Measurements from ENCODE around the gene JMJD8. TPM values are rescaled to one million over a fixed set of nuclear protein-coding genes. Genes with fewer than 3 reads are reported as not detected.
A peak's percentile ranks its signal among the peaks of the same experiment; 100 is the strongest.

JMJD8 gene
- total RNA-seq, 1 experiment from 2014 or later: 121 TPM

GRCh38 chr16:706189-707061 is 22.3 kb upstream of the JMJD8 start:
- ATAC-seq: no peak
- H3K36me3 ChIP-seq (ENCODE audit: control insufficient read depth in 1 of 2, insufficient read depth in 2 of 2, low read length in 2 of 2): no peaks in the 10 kb centered on the region; a peak in 2 of 4 replicates
- H3K9me2 ChIP-seq (ENCODE audit: insufficient read depth): no peaks in the 10 kb centered on the region
- no peak overlapping the region for H3K9ac ChIP-seq (ENCODE audit: low read length)
- H4K20me1 ChIP-seq (ENCODE audit: insufficient read depth): no peaks in the 10 kb centered on the region
- 0 out of 4 replicates have a peak overlapping the region, but pooled peaks of 1 of the 2 experiments have one; percentile 4 for H3K4me3 ChIP-seq (replicated peaks in 1 of 2; ENCODE audit: low read depth in 1 of 2, low read length in 2 of 2)
- intact Hi-C loops (cut with micrococcal nuclease): no loop called here
- no peaks in the 10 kb centered on the region for H3K27me3 ChIP-seq (ENCODE audit: insufficient read depth, low read length)
- RAD21 ChIA-PET (ENCODE audit: low non-redundant PET in 1 of 2, low total read pairs in 2 of 2, uncharacterized antibody in 2 of 2, unreplicated experiment in 2 of 2): no interaction called here
- H3K4me1 ChIP-seq (ENCODE audit: control insufficient read depth in 1 of 2, insufficient read depth in 2 of 2, low read length in 2 of 2): peaks cover 0 to 33% of the 10 kb centered on the region in 2 experiments; a peak in 3 of 4 replicates
- no peak overlapping the region for H2AFZ ChIP-seq (ENCODE audit: low read depth, low read length, poor library complexity, severe bottlenecking)
- POLR2A ChIA-PET: interaction anchor here (1.4 to 1.7 kb wide), 2 partner anchors 14 to 82 kb away, joined by 4 to 7 read pairs; partner anchors contain the start of genes CHTF18 and RPUSD1
- DNase-seq (ENCODE audit: low read depth, low spot score): no peak
- H3K27ac ChIP-seq (ENCODE audit: low read depth, low read length): peak overlapping the region; percentile 18; the same call in 1 of the 2 replicates
- CTCF ChIA-PET: no interaction called here
- H3K79me2 ChIP-seq (ENCODE audit: insufficient read depth, low read length): peaks cover 34% of the 10 kb centered on the region
- BruUV-seq (replicated peaks): no TSS peak
- peak overlapping the region; percentile 45 for H3K4me2 ChIP-seq (ENCODE audit: low read length)
- no peaks in the 10 kb centered on the region for H3K9me3 ChIP-seq (ENCODE audit: control insufficient read depth in 1 of 2, insufficient read depth in 1 of 2, low read depth in 1 of 2, low read length in 2 of 2)
- TF ChIP-seq POLR2AphosphoS5 (IDR thresholded peaks at IDR 0.05; ENCODE audit: low read depth, low read length): no peak
- TF ChIP-seq EGR1 (IDR thresholded peaks at IDR 0.05; ENCODE audit: low read depth): no peak
- no peak for TF ChIP-seq POLR2A (IDR thresholded peaks at IDR 0.05; ENCODE audit: borderline replicate concordance, extremely low read depth, insufficient read depth, insufficient read length)
- TF ChIP-seq REST (IDR thresholded peaks at IDR 0.05; ENCODE audit: low read depth): no peak
- TF ChIP-seq CTCF (IDR thresholded peaks at IDR 0.05 in 2 of 3, conservative IDR thresholded peaks at IDR 0.05 in 1 of 3; ENCODE audit: borderline replicate concordance in 1 of 3, insufficient read depth in 1 of 3, low read depth in 2 of 3, low read length in 2 of 3): no peak
- TF ChIP-seq EZH2 (IDR thresholded peaks at IDR 0.05): no peak
- no peak for TF ChIP-seq CBX3 (IDR thresholded peaks at IDR 0.05; ENCODE audit: low read depth)

Measured in HCT116 (cell line).